CD1c-positive myeloid dendritic cell (primary cell): Measurements from ENCODE around the gene FCHSD2.

Source experiments
- DNase-seq: peaks from one replicate; pipeline ENCODE4 v3.0.0-alpha.2; 2016; ENCODE audit errors: extremely low spot score

FCHSD2 gene

DNA sequence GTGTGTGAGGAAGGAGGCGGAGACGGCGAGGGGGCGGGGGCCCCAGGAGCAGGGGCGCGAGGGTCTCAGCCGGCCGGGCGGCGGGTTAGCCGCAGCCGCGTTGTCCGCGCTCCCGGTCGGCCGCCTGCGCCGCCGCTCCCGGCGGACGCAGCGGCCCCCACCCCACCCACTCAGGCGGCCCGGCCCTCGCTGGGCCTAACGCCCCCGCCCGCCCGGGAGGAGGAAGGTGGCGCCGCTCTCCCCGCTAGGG, at the start of gene FCHSD2:
TSS of gene FCHSD2 (minus strand) at position 191 of the 250 bp plus-strand sequence. CDS start 441 bp downstream, outside the sequence.
- no peak for DNase-seq

- DNase-seq = no peak
These were observed 49.0 kb upstream of the FCHSD2 start for GRCh38 chr11:73191151-73191550.

GRCh38 chr11:73190557-73190885, 48.4 kb upstream of the FCHSD2 start:
- no peak for DNase-seq

DNA sequence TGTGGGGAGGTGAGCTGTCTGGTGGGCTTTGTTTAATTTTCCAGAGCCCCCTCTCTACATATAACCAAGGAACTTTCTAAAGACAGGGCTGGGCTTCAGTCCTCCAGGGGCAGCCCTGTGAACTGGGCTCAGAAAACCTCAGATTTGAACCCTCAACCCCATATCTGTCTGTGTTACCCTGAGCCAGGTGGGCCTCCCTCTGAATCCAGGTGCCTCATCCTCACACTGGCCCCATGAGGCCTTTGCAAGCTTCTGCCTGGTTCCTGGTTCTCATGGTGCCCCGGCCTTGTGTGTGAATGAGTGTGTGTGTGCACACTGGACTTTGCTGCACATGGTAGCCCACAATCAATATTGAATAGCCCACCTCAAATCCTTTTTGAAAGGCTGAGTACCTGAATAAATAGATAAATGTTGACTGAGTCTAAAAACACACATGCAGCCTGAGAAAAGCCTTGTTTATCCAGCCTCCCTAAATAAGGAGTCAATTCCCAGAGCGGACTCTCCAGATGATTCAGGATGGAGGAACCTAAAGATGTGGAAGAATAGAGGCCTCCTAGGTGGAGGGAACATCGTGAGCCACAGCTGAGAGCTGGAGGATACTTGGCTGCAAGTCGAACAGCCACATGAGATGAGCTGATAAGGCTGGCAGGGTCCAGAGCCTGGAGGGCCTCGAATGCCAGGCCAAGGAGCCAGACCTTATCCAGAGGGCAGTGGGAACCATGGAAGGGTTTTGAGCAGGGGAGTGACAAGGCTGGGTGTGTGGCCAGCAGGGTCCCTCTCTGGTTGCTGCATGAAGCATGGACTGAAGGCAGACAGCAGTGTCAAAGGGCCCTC, 47.8 kb upstream of the FCHSD2 start:
- DNase-seq = no peak

DNA sequence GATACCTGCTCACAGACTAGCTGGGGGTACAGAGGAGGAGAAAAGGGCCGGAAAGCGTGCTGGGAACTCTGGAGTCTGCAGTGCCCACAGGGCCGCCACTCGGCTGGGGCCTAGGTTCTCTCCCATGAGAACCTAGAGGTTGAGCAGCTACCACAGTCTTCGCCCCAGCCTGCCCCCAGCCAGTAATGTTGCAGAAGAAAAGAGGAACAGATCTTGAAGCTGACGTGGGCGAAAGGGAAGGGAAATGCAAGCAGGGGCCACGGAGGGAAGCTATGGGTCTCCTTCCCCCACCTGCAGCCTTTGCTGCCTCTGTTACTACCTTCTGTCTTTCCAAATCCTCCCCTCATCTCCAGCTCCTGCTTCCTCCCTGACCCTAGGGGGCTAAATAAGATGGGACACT, 47.2 kb upstream of the FCHSD2 start:
- peak; percentile 79 for DNase-seq

DNA sequence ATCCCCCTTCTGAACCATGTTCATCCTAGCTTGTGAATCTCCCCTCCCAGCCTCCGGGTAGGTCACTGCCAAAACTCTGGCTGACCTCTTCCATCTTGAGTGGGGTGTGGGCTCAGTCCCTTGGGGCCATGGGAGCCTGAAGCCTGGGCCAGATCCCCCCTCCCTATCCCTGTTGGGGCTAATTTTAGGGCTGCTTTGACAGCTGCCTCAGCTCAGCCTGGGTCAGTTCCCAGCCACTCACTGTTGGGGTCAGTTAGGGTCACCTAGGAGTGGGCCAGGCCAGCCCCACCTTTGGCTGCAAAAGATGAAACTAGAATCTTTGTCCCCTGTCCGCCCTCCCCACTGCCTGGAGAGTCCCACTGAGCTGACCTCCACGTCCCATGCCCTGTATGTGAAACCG, 46.2 kb upstream of the FCHSD2 start:
- no peak for DNase-seq

DNA sequence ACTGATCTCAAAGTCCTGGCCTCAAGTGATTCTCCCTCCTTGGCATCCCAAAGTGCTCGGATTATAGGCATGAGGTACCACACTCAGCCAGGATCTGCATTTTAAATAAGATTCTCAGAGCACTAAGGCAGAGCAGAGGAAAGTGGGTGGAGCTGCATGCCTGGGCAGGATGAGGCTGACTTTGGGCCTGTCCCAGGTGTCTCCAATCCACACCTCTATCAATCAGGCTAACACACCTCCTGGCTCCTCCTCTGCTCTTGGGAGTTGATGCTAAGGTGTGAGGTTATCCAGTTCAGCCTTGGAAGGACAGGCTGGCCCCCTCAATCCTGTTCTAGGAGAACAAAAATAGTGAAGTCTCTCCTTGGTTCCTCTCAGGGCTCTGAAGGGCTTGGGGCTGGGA, 45.7 kb upstream of the FCHSD2 start:
- DNase-seq = no peak

GRCh38 chr11:73186886-73187285, 44.8 kb upstream of the FCHSD2 start:
- no peak for DNase-seq

DNA sequence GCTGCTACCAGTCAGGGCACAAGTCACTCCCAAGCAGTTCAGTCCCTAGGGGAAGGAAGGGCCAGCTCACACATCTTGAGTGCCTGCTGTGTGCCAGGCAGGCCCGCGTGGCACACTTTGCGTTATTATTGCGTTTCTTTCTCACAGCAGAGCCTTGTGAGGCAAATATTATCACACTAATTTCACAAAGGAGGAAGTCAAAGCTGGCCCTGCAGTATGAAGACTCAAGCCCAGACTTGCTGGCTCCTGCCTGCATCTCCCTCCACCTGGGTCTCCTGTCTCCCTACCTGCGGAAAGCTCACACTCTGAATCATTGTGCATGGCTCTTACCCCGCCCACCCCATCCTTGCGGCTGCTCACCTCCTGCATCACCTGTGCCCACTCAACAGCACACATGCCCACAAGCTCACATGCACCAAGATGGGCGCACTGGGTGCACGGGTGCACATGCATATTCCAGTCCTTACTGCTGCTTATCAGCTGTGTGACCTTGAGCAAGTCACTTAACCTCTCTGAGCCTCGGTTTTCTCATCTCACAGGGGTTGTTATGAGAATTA, 44.3 kb upstream of the FCHSD2 start:
- DNase-seq = peak; percentile 53

DNA sequence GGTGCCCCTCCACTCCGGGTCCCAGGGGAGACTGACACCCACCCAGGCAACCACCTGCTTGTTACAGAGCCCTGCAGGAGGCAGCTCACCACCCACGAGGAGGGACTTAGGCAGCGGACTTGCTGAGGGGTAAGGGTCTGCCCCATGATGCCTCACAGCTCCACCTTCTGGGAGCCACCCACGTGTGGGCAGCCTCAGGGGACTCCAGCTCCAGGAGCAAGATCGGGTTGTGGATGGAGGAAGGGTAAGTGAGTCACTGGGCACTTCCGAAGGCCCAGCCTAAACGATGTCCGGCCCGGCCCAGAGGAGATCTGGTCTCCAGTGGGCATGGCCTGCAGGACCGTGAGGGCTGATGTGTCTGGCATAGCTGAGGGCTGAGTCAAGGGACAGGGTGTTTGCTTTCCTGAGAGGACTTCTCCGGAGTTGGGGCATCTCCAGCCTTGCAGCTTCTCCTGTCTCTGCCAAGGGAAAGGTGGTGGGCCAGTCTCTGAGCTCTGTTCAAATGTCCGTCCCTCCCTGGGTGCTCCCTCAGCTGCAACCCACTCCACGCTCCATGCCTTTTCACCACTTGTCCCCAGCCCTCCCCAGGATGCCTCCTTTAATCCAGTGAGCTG, 43.7 kb upstream of the FCHSD2 start:
- peak; percentile 26 for DNase-seq

DNA sequence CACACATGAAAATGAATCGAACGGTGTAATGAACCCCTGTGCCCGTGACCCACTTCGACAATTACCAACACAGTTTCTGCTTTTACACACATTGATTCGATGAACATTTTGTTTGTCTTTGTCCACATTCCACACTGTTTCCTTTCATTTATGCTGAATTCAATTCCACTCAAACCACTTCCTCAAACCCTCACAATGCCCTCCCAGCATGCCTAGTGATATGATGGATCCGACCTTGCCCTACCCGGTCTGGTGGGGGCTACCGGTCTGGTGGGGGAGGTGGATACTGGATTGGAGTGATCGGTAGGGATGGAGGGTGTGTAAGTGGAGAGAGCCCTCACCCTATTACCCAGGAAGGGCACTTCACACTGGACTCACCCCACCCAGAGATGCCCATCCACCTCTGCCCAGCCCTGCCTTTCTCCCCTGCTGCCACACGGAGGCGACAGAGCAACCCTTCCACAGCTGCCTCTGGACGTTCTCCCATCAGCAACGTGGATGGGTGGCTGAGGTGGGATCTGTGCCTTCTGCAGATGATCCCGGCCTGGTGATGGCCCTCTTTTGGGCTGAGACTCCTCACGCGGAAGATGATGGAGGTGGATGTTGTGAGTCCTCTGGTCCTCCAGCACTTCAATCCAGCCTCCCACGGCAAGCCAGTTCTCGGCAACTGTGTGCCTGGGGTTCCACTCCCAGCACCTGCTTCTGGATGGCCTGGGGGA, 43.0 kb upstream of the FCHSD2 start:
- peak; percentile 68 for DNase-seq

DNA sequence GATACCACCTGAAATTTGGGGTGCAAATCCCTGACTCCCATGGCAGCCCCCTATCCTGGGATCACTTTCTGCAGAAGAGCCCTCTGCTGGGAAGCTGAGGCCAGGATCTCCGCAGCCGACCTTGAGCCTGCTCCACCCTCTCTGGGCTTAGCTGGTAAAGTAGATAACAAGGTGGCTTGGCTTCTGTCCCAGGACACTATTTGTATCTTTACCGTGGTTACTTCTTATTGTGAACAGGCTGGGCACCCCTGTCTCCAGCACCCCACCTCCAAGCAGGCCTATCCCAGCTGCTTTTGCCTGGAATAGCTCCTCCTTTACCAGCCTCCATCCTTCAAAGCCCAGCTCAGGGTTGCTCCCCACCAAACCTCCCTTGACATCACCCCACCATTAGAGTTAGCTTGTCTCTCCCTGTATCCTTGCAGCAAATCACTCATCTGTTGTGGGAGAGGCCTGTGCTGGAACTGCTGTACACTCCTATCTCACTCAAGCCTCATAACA, 40.8 kb upstream of the FCHSD2 start:
- DNase-seq = no peak

DNA sequence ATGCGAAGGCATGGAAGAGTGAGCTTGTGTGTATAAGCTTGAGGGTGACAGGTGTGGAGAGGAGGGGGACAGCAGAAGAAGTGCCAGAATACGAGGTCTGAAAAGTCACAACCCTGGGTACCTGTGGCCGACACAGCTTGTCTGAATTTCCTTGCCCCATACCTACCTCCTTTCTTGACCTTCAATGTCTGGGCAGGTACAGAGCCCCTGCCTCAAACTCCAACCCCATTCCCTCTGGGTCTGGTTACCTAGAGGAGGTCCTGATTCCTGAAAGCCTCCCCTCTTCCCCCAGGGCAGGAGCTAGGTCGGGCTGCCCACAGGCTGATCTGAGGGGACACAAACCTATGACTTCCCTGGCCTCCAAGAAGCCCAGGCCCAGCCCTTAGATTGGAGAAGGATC, 36.6 kb upstream of the FCHSD2 start:
- DNase-seq = no peak

DNA sequence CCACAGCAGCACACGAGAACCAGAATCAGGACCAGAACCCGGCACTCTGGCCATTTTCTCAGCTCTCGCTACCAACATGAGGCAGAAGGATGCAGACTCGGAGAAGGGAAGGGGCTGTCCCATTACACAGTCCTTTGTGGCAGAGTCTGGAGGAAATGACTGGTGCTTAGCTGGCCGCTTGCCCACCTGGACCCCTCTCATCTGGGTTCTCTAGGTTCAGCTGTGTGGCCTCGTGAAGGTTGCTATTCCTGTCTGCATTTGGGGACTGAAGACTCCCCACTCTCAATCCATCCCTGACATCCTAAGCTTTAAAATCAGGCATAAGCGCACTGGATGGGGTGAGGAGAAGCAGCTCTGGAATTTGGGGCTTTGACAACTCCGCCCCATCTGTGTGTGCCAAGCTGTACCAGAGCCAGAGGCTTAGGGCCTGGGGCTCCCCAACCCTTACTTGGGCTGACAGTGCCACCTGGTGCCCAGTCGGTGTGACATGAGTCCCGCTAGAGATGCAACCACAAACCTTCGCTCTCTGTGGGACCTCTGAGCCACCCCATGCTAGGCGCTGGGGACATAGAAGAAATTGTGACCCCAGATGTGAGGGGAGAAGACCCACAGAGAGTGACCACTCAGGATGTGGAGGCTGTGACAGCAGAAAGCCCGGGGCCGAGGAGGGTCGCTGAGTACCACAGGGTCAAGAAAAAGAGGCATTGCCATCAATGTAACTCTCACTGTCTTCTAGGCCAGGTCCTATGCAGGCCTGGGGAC, 35.8 kb upstream of the FCHSD2 start:
- peak; percentile 81 for DNase-seq

GRCh38 chr11:73177380-73177777, 35.3 kb upstream of the FCHSD2 start:
- no peak for DNase-seq

- DNase-seq = no peak
These were observed 34.7 kb upstream of the FCHSD2 start for GRCh38 chr11:73176874-73177155.

DNA sequence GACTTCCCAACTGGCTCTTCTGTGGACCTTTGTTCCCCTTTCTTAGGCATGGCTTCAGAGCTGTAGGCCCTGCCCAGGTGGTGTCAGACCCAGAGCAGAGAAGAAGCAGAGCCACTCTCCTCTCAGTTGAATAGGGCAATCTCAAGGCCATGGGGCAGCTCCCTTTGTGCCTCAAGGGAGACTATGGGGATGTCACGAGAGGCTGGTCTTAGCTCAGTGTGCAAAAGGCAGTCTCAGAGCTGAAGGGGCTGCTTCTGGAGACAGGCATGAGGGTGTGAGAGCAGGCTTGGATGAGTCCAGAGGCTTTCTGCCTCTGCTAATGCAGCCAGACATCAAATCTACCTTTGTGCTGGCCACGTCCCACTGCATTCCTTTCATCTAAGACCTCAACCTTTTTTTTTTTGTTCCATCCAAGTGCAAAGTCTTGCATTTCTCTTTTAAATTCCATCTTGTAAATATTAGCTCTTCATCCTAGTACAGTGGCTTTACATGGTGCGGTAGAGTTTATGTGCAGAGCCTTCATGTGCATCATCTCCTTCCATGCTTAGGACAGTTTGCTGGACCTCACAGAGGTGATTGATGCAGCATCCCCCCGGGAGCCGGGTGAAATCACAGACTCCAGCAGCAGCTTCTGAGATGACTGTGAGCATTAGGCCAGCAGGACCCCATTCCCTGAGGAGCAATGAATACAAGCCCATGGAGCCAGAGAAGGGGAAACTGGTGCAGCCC, 34.2 kb upstream of the FCHSD2 start:
- DNase-seq = peak; percentile 22

- no peak for DNase-seq
These were observed 33.5 kb upstream of the FCHSD2 start for GRCh38 chr11:73175551-73176144.

DNA sequence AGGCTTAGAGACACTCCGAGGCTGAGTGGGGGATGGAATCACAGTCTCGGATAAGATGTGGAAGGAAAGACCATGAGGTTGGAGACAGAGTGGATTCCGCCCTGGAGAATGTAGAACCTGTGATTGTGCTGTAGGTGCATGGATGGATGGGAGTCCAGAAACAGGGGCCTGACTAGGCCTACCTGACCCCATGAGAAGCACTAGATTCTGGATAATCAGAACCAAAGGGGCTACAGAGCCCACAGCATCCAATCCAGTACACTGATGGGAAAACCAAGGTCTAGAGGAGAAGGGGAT, 32.3 kb upstream of the FCHSD2 start:
- no peak for DNase-seq

DNA sequence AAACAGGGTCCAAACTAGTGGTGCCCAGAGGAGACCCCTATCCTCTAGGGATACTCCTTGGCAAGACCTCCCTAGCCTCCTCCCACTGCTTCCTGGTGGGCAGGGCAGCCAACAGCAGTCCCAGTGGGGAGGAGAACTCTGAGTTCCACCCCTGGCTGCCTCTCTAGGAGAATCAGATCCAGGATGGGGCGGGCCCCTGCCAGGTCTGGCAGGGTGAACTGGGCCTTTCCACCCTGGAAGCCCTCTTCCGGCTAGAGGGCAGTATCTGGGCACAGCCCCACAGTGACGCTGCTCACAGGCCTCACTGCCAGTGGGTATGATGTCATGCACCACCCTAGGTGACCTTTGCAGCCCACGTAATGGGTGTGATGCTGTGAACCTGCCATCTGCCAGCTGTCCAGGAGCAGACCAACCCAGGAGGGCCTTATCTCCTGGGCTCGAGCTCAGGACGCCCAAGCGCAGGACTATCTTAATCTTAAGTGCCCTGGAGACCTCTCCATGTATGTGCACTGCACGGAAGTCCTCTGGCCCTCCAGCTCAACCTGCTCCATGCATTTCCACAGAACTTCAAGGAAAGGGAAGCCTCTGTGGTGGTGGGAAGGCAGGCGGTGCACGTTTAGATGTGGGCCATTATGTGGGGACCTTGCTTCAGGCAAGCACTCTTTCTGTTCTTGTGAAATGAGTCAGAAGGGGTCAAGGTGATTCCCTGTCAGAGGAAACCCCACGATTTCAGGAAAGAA, 31.8 kb upstream of the FCHSD2 start:
- no peak for DNase-seq
